ENCODE results near the gene MTMR2. TPM values are rescaled to one million over a fixed set of nuclear protein-coding genes. Genes with fewer than 3 reads are reported as not detected.

MTMR2 gene
- total and polyA plus RNA-seq, 2 donors (not counting 1 experiment from before 2014, with no cell fraction given): 4.8 to 15.4 TPM

DNA sequence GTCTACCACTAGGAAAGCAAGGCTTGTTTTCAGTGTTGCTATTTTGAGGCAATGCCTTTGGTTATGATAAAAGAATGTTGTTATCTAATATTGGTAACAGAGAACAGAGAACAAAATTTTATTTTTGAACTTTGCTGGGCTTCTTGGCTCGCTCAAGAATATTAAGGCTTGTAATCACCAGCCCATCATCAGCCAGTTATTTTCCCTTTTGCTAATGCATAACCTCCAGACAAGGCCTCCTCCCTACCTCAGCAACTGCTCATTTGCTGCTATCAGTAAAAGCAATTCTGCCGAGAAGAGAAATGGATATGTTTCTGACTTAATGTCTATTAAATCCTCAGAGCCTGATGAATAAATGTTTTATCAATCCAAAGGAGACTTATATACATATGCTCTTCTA is 8.9 kb downstream of the MTMR2 start:
- peaks cover 2% of the 10 kb centered on the region for H3K4me1 Mint-ChIP-seq
- TF ChIP-seq CTCF (IDR thresholded peaks at IDR 0.05) (no peak), EZH2 (IDR thresholded peaks at IDR 0.05; ENCODE audit: borderline replicate concordance, insufficient read depth, low read depth, low read length, poor library complexity, severe bottlenecking) (no peak)
- no CpG with 5 or more reads among the region's 2 CpGs for WGBS (ENCODE audit: insufficient coverage)
- Histone ChIP-seq H3K4me3 (ENCODE audit: control extremely low read depth in 1 of 5, extremely low read depth in 1 of 5, insufficient read depth in 1 of 5, low read depth in 2 of 5, low read length in 4 of 5) (no peak overlapping the region), H3K79me2 (ENCODE audit: control insufficient read depth, insufficient read depth, low read length) (peaks cover 28% of the 10 kb centered on the region), H3K36me3 (replicated peaks in 1 of 2; ENCODE audit: control extremely low read depth in 1 of 2, control insufficient read depth in 1 of 2, extremely low read depth in 1 of 2, insufficient read depth in 2 of 2, low read length in 1 of 2) (peaks cover 0 to 3% of the 10 kb centered on the region in 2 experiments), H3K27ac (ENCODE audit: low read length in 2 of 2) (no peak overlapping the region), H3K27me3 (replicated peaks in 1 of 4; ENCODE audit: control extremely low read depth in 1 of 4, control insufficient read depth in 3 of 4, insufficient read depth in 4 of 4, low read length in 3 of 4) (no peaks in the 10 kb centered on the region), H3K9me3 (ENCODE audit: control extremely low read depth in 1 of 3, control insufficient read depth in 2 of 3, insufficient read depth in 1 of 3, low read length in 2 of 3) (no peaks in the 10 kb centered on the region), H3K4me1 (ENCODE audit: control insufficient read depth in 2 of 2, insufficient read depth in 2 of 2, low read length in 2 of 2) (no peaks in the 10 kb centered on the region), H2AFZ (ENCODE audit: insufficient read depth, low read depth, low read length, poor library complexity, severe bottlenecking) (no peak overlapping the region), H3K4me2 (replicated peaks; ENCODE audit: low read depth, low read length, poor library complexity, severe bottlenecking) (no peak overlapping the region), H3K9ac (ENCODE audit: low read length) (no peak overlapping the region), H4K20me1 (ENCODE audit: control insufficient read depth, insufficient read depth, low read length, poor library complexity, severe bottlenecking) (no peaks in the 10 kb centered on the region)
- no peak for ATAC-seq (ENCODE audit: low read depth)
- ChIA-PET CTCF (no interaction called here), POLR2A (no interaction called here)
- no peaks in the 10 kb centered on the region for H3K27me3 Mint-ChIP-seq
- H3K4me3 Mint-ChIP-seq: no peak overlapping the region
- no peak overlapping the region for H3K27ac Mint-ChIP-seq
- intact Hi-C loops (cut with micrococcal nuclease): no loop called here
- no peaks in the 10 kb centered on the region for H3K9me3 Mint-ChIP-seq (ENCODE audit: insufficient read depth)
- DNase-seq: no peak

- H3K27ac Mint-ChIP-seq: no peak overlapping the region
- CTCF ChIA-PET: no interaction called here
- H3K9me3 ChIP-seq (ENCODE audit: control extremely low read depth in 1 of 3, control insufficient read depth in 2 of 3, insufficient read depth in 1 of 3, low read length in 2 of 3): no peaks in the 10 kb centered on the region
- no peak overlapping the region for H3K4me2 ChIP-seq (replicated peaks; ENCODE audit: low read depth, low read length, poor library complexity, severe bottlenecking)
- no peak for TF ChIP-seq CTCF (IDR thresholded peaks at IDR 0.05)
- no peak for TF ChIP-seq EZH2 (IDR thresholded peaks at IDR 0.05; ENCODE audit: borderline replicate concordance, insufficient read depth, low read depth, low read length, poor library complexity, severe bottlenecking)
- no peak overlapping the region for H3K9ac ChIP-seq (ENCODE audit: low read length)
- H3K4me1 ChIP-seq (ENCODE audit: control insufficient read depth in 2 of 2, insufficient read depth in 2 of 2, low read length in 2 of 2): no peaks in the 10 kb centered on the region
- H3K27ac ChIP-seq (ENCODE audit: low read length in 2 of 2): no peak overlapping the region
- H3K79me2 ChIP-seq (ENCODE audit: control insufficient read depth, insufficient read depth, low read length): peaks cover 28% of the 10 kb centered on the region
- WGBS (ENCODE audit: insufficient coverage): no CpG with 5 or more reads among the region's 1 CpG
- H3K27me3 Mint-ChIP-seq: no peaks in the 10 kb centered on the region
- no peaks in the 10 kb centered on the region for H3K27me3 ChIP-seq (replicated peaks in 1 of 4; ENCODE audit: control extremely low read depth in 1 of 4, control insufficient read depth in 3 of 4, insufficient read depth in 4 of 4, low read length in 3 of 4)
- H3K36me3 ChIP-seq (replicated peaks in 1 of 2; ENCODE audit: control extremely low read depth in 1 of 2, control insufficient read depth in 1 of 2, extremely low read depth in 1 of 2, insufficient read depth in 2 of 2, low read length in 1 of 2): peaks cover 0 to 3% of the 10 kb centered on the region in 2 experiments
- DNase-seq: no peak
- ATAC-seq (ENCODE audit: low read depth): no peak
- no peak overlapping the region for H2AFZ ChIP-seq (ENCODE audit: insufficient read depth, low read depth, low read length, poor library complexity, severe bottlenecking)
- no peaks in the 10 kb centered on the region for H3K9me3 Mint-ChIP-seq (ENCODE audit: insufficient read depth)
- intact Hi-C loops (cut with micrococcal nuclease): no loop called here
- no peak overlapping the region for H3K4me3 ChIP-seq (ENCODE audit: control extremely low read depth in 1 of 5, extremely low read depth in 1 of 5, insufficient read depth in 1 of 5, low read depth in 2 of 5, low read length in 4 of 5)
- no peaks in the 10 kb centered on the region for H4K20me1 ChIP-seq (ENCODE audit: control insufficient read depth, insufficient read depth, low read length, poor library complexity, severe bottlenecking)
- POLR2A ChIA-PET: no interaction called here
- H3K4me1 Mint-ChIP-seq: peaks cover 2% of the 10 kb centered on the region
- H3K4me3 Mint-ChIP-seq: no peak overlapping the region
Measured at GRCh38 chr11:95913830-95914615, 9.9 kb downstream of the MTMR2 start.

Data from B cell (primary cell).